CD4-positive, alpha-beta T cell treated with Interleukin-4 for 4 hours (primary cell): ENCODE results near the gene OR2T1.
"Not testable (repeated sequence)": the region's sequence is repeated elsewhere in the genome, so short reads cannot be mapped to it uniquely, and the experiment has no call there.

Experiments used
- DNase-seq: peaks from one replicate; pipeline ENCODE4 v3.0.0-alpha.2; 2020

OR2T1 gene

GRCh38 chr1:248436303-248436702, 33.5 kb downstream of the OR2T1 start:
- DNase-seq: not testable (repeated sequence)

GRCh38 chr1:248438668-248439067, 35.8 kb downstream of the OR2T1 start:
- DNase-seq: not testable (repeated sequence)

GRCh38 chr1:248439283-248439682, 36.4 kb downstream of the OR2T1 start:
- not testable (repeated sequence) for DNase-seq

- not testable (repeated sequence) for DNase-seq
These were observed 39.8 kb downstream of the OR2T1 start for GRCh38 chr1:248442500-248443277.

DNA sequence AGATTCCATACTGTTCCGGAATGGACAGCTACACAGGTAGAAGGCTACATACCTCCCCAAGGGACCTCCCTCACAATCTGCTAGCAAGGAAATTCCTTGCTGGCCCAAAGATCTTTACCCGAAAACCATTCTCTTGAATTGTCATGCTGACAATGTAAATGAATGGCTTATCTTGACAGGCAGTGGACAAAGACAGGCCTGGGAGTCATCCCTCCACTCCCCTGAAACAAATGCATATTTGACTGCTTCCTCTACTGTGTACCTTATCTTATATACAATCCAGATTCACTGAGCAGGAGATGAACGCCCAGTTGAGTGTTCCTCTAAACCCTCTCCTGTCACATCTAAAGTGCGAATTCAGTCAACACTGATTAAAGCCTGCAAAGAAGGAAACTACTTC, 41.8 kb downstream of the OR2T1 start:
- not testable (repeated sequence) for DNase-seq

DNA sequence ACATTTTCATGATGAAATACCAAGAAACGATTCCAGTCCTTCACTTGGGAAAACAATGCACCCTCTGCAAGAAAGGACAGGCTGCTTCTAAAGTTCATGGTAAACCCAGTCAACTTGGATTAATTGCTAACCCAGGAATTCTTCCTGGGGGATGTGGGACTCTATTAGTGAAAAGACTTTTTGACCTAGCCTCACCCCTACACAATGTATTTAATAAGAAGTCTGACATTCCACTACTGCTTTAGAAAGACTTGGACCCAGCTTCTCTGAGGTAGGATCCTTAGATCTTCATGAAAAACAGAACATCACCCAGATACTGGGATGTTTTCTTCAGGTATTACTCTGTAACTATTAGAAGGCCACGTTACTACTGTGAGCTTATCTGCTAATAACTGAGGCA, 42.6 kb downstream of the OR2T1 start, which contains the start of gene OR2T2:
Gene OR2T2, plus strand, starts transcription at position 239 of the 400 bp plus-strand sequence. CDS start 7,161 bp downstream, outside the sequence.
- DNase-seq: not testable (repeated sequence)

DNA sequence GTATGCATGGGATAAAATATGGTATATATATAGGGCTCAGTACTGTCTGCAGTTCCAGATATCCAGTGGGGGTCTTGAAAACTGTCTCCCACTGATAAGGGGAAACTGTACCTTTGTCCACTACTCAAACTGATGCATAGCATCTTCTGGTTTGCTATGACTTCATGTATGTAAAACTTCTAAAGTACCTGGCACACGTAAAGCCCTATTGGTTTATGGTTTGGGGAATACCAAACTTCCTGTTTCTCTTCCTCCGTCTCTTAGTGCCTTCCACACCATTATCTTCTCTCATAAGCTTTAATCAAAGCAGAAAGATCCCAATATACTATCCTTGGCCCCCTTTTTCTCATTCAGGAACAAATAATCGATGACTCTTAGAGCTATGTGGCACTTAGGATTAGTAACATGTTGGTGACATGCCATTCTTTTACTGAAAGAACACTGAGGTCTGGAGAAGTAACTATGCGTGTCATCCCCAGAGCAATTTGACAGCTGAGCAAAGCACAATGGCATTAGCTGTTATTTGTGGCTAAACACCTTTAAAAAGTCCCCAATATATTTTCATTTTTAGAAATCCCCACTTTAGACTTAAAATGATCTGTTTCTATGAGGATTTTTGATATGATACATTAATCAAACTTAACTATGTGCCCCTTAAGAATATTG, 45.7 kb downstream of the OR2T1 start:
- not testable (repeated sequence) for DNase-seq

DNA sequence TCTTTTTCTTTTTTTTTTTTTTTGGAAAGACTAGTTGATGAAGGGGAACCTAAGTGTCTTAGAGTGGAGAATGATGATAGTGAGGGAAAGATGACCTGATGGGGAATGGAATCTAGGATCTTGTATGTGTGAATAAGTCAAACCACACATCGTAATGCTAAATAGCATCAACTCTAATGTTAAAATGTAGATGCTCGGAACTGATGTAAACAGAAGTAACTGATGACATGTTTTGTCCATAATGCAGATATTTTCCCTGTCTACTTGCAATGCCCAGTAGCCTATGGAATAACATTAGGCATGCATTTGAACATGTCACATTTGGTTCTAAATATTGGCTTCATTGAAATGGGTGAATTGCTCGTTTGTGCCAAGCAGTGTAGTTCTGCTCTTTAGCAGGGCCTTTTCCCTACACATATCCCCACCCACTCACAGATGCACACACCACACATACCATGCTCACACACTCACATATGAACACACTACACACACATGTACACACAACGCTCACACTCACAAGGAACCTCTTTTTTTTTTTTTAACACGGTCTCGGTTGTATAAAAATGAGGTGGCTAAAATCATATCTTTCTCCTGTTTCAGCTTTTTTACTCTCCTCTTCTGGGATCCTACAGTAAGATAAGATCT, 47.1 kb downstream of the OR2T1 start:
- not testable (repeated sequence) for DNase-seq

GRCh38 chr1:248450466-248451145, 47.8 kb downstream of the OR2T1 start:
- not testable (repeated sequence) for DNase-seq

DNA sequence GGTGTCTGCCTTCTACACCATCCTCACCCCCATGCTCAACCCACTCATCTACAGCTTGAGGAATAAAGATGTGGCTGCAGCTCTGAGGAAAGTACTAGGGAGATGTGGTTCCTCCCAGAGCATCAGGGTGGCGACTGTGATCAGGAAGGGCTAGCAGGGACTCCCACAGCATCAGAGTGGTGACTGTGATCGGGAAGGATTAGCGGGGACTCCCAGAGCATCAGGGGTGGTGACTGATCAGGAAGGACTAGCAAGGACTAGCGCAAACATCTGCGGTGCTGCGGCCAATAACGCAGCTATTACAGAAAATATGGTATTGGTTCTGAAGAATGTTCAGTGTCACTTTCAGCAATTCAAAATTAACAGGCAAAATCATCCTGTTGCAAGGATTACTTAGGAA, 50.8 kb downstream of the OR2T1 start:
- not testable (repeated sequence) for DNase-seq

GRCh38 chr1:248455045-248455444, 52.2 kb downstream of the OR2T1 start:
- DNase-seq: not testable (repeated sequence)

DNA sequence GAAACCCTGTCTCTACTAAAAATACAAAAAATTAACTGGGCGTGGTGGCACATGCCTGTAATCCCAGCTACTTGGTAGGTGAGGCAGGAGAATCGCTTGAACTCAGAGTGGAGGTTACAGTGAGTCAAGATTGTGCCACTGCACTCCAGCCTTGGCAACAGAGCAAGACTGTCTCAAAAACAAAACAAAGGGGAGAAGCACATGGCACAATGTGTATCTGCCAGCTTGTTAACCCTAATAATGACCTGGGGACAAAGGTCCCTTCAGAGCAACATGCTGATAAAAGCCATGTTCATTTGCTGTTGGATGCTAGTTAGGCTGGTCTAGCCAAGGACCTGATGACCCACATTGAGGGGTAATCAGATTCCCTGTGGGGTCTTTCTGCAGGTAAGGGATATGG, 53.8 kb downstream of the OR2T1 start:
- DNase-seq: not testable (repeated sequence)
